Measurements from ENCODE around the gene MAU2.
"Not testable (repeated sequence)": the region's sequence is repeated elsewhere in the genome, so short reads cannot be mapped to it uniquely, and the experiment has no call there.

The MAU2 gene

GRCh38 chr19:19394333-19394732 is 73.7 kb downstream of the MAU2 start:
- not testable (repeated sequence) for H3K9ac ChIP-seq (ENCODE audit: low read length); H3K4me3 ChIP-seq (ENCODE audit: low read depth, low read length, poor library complexity, severe bottlenecking); H3K4me2 ChIP-seq (ENCODE audit: low read length); H4K20me1 ChIP-seq (ENCODE audit: insufficient read depth, low read length); H2AFZ ChIP-seq (ENCODE audit: low read length); H3K36me3 ChIP-seq (ENCODE audit: insufficient read depth, low read length); H3K9me3 ChIP-seq (ENCODE audit: low read length); H3K27me3 ChIP-seq (ENCODE audit: insufficient read depth, low read length); H3K9me2 ChIP-seq (ENCODE audit: low read depth, low read length); H3F3A ChIP-seq (ENCODE audit: insufficient read depth, low read length)
- Histone ChIP-seq H3K79me2 (ENCODE audit: insufficient read depth, low read length) (peaks cover 41% of the 10 kb centered on the region), H3K4me1 (ENCODE audit: insufficient read depth, low read length, severe bottlenecking) (peaks cover 50% of the 10 kb centered on the region), H3K27ac (ENCODE audit: low read depth, low read length, poor library complexity, severe bottlenecking) (peak overlapping the region; percentile 7)

GRCh38 chr19:19399733-19400433 is 79.3 kb downstream of the MAU2 start:
- Histone ChIP-seq H3K4me2 (ENCODE audit: low read length) (no peak overlapping the region; the same call in 1 of the 2 replicates), H3K4me3 (ENCODE audit: low read depth, low read length, poor library complexity, severe bottlenecking) (no peak overlapping the region), H3K36me3 (ENCODE audit: insufficient read depth, low read length) (no peaks in the 10 kb centered on the region), H3K27ac (ENCODE audit: low read depth, low read length, poor library complexity, severe bottlenecking) (peak overlapping the region; percentile 6), H2AFZ (ENCODE audit: low read length) (no peak overlapping the region), H3K9me2 (ENCODE audit: low read depth, low read length) (no peaks in the 10 kb centered on the region), H4K20me1 (ENCODE audit: insufficient read depth, low read length) (no peaks in the 10 kb centered on the region), H3K79me2 (ENCODE audit: insufficient read depth, low read length) (peaks cover 30% of the 10 kb centered on the region), H3F3A (ENCODE audit: insufficient read depth, low read length) (no peaks in the 10 kb centered on the region), H3K27me3 (ENCODE audit: insufficient read depth, low read length) (no peaks in the 10 kb centered on the region), H3K9ac (ENCODE audit: low read length) (no peak overlapping the region; the same call in 1 of the 2 replicates), H3K4me1 (ENCODE audit: insufficient read depth, low read length, severe bottlenecking) (peaks cover 25% of the 10 kb centered on the region), H3K9me3 (ENCODE audit: low read length) (no peaks in the 10 kb centered on the region)
- TF ChIP-seq CTCF (IDR thresholded peaks at IDR 0.05; ENCODE audit: low read length), result no peak
- no peak for TF ChIP-seq EZH2 (IDR thresholded peaks at IDR 0.05; ENCODE audit: borderline replicate concordance, low read length)

- H3K79me2 ChIP-seq (ENCODE audit: insufficient read depth, low read length), result peaks cover 35% of the 10 kb centered on the region
- no peak overlapping the region for H2AFZ ChIP-seq (ENCODE audit: low read length)
- H3K9me2 ChIP-seq (ENCODE audit: low read depth, low read length), result no peaks in the 10 kb centered on the region
- no peaks in the 10 kb centered on the region for H3K9me3 ChIP-seq (ENCODE audit: low read length)
- no peaks in the 10 kb centered on the region for H4K20me1 ChIP-seq (ENCODE audit: insufficient read depth, low read length)
- H3K4me3 ChIP-seq (ENCODE audit: low read depth, low read length, poor library complexity, severe bottlenecking), result no peak overlapping the region
- H3F3A ChIP-seq (ENCODE audit: insufficient read depth, low read length), result no peaks in the 10 kb centered on the region
- peak overlapping the region; percentile 33 for H3K27ac ChIP-seq (ENCODE audit: low read depth, low read length, poor library complexity, severe bottlenecking)
- no peak overlapping the region for H3K9ac ChIP-seq (ENCODE audit: low read length)
- no peaks in the 10 kb centered on the region for H3K27me3 ChIP-seq (ENCODE audit: insufficient read depth, low read length)
- no peak for TF ChIP-seq EZH2 (IDR thresholded peaks at IDR 0.05; ENCODE audit: borderline replicate concordance, low read length)
- no peak for TF ChIP-seq CTCF (IDR thresholded peaks at IDR 0.05; ENCODE audit: low read length)
- no peaks in the 10 kb centered on the region for H3K36me3 ChIP-seq (ENCODE audit: insufficient read depth, low read length)
- no peak overlapping the region for H3K4me2 ChIP-seq (ENCODE audit: low read length)
- peaks cover 38% of the 10 kb centered on the region for H3K4me1 ChIP-seq (ENCODE audit: insufficient read depth, low read length, severe bottlenecking)
Observed at GRCh38 chr19:19402656-19403372, 82.2 kb downstream of the MAU2 start.
